Measurements from ENCODE around the gene CMSS1.
A peak's percentile ranks its signal among the peaks of the same experiment; 100 is the strongest.
"Not testable (repeated sequence)": the region's sequence is repeated elsewhere in the genome, so short reads cannot be mapped to it uniquely, and the experiment has no call there.

Gene CMSS1

GRCh38 chr3:100033184-100033583 is 215.5 kb downstream of the CMSS1 start:
- DNase-seq: no peak

GRCh38 chr3:100033903-100034471 is 216.3 kb downstream of the CMSS1 start:
- DNase-seq: no peak

- DNase-seq: no peak
Measured at GRCh38 chr3:100039075-100039474, 221.4 kb downstream of the CMSS1 start.

- DNase-seq: peak; percentile 59
Measured at GRCh38 chr3:100040451-100041225, 223.0 kb downstream of the CMSS1 start.

- no peak for DNase-seq
Measured at GRCh38 chr3:100041328-100041749, 223.7 kb downstream of the CMSS1 start.

GRCh38 chr3:100042166-100042981 is 224.7 kb downstream of the CMSS1 start:
- DNase-seq: no peak

- DNase-seq: no peak
Measured at GRCh38 chr3:100043271-100043670, 225.6 kb downstream of the CMSS1 start.

- DNase-seq: no peak
Measured at GRCh38 chr3:100044369-100044768, 226.7 kb downstream of the CMSS1 start.

- peak; percentile 82 for DNase-seq
Measured at GRCh38 chr3:100045696-100046095, 228.0 kb downstream of the CMSS1 start.

GRCh38 chr3:100046986-100047385 is 229.3 kb downstream of the CMSS1 start:
- no peak for DNase-seq

- DNase-seq: no peak
Measured at GRCh38 chr3:100047455-100048141, 229.9 kb downstream of the CMSS1 start.

GRCh38 chr3:100048248-100048647 is 230.6 kb downstream of the CMSS1 start:
- DNase-seq: no peak

GRCh38 chr3:100051513-100051912 is 233.9 kb downstream of the CMSS1 start:
- DNase-seq: not testable (repeated sequence)

- DNase-seq: no peak
Measured at GRCh38 chr3:100053951-100054620, 236.4 kb downstream of the CMSS1 start.

GRCh38 chr3:100057716-100058575 is 240.3 kb downstream of the CMSS1 start:
- DNase-seq: no peak

GRCh38 chr3:100059472-100059871 is 241.8 kb downstream of the CMSS1 start:
- DNase-seq: no peak

- DNase-seq: no peak
Measured at GRCh38 chr3:100060685-100061484, 243.2 kb downstream of the CMSS1 start.

- no peak for DNase-seq
Measured at GRCh38 chr3:100062665-100063064, 245.0 kb downstream of the CMSS1 start.

GRCh38 chr3:100063929-100064461 is 246.3 kb downstream of the CMSS1 start:
- DNase-seq: no peak

- DNase-seq: no peak
Measured at GRCh38 chr3:100067589-100067988, 249.9 kb downstream of the CMSS1 start.
